Neural cell (in vitro differentiated cells): ENCODE data around the gene SLFN12L. TPM values are rescaled to one million over a fixed set of nuclear protein-coding genes. Genes with fewer than 3 reads are reported as not detected.

Experiments used
- H2AFZ ChIP-seq: fragments of 200-600, 300-800 bp; sonication (generic), shearing (Covaris generic); 2 replicates; pipeline ENCODE4 v1.6.0; 2014; ENCODE audit warnings: low read depth, mild to moderate bottlenecking, antibody characterized with exemption, low read length, moderate library complexity
- H3F3A ChIP-seq: fragments of 200-600 bp; shearing (Covaris generic); 2 replicates; pipeline ENCODE4 v1.6.1; 2016; ENCODE audit warnings: mild to moderate bottlenecking, moderate library complexity, mixed read lengths, antibody characterized with exemption, low read length; ENCODE audit not compliant: insufficient read depth, poor library complexity, severe bottlenecking
- H3K27ac ChIP-seq: fragments of 200-600, 300-800 bp; sonication (generic), shearing (Covaris generic); 2 replicates; pipeline ENCODE4 v1.5.1; 2014; ENCODE audit warnings: mild to moderate bottlenecking, low read length, moderate library complexity
- H3K27me3 ChIP-seq: fragments of 300-800, 200-600 bp; sonication (generic), shearing (Covaris generic); 2 replicates; pipeline ENCODE4 v1.6.0; 2014; ENCODE audit warnings: mild to moderate bottlenecking, low read depth, low read length, moderate library complexity; ENCODE audit not compliant: insufficient read depth
- H3K36me3 ChIP-seq: fragments of 300-800, 200-600 bp; sonication (generic), shearing (Covaris generic); 2 replicates; pipeline ENCODE4 v1.5.1; 2014; ENCODE audit warnings: mild to moderate bottlenecking, antibody characterized with exemption, low read length, moderate library complexity; ENCODE audit not compliant: insufficient read depth
- H3K4me2 ChIP-seq: fragments of 300-800, 200-600 bp; sonication (generic), shearing (Covaris generic); 2 replicates; pipeline ENCODE4 v1.6.0; 2014; ENCODE audit warnings: mild to moderate bottlenecking, low read length
- H3K4me3 ChIP-seq: fragments of 300-800, 200-600 bp; sonication (generic), shearing (Covaris generic); 2 replicates; pipeline ENCODE4 v1.5.1; 2014; ENCODE audit warnings: mild to moderate bottlenecking, low read length, moderate library complexity
- H3K79me2 ChIP-seq: fragments of 200-600 bp; shearing (Covaris generic); replicated peaks from 2 replicates; pipeline ENCODE4 v1.6.0; 2014; ENCODE audit warnings: mild to moderate bottlenecking, low read length, moderate library complexity; ENCODE audit not compliant: insufficient read depth
- H3K9ac ChIP-seq: fragments of 300-800, 200-600 bp; sonication (generic), shearing (Covaris generic); 2 replicates; pipeline ENCODE4 v1.6.1; 2016; ENCODE audit warnings: mild to moderate bottlenecking, low read length, mixed read lengths
- H3K9me2 ChIP-seq: fragments of 200-600 bp; shearing (Covaris generic); 2 replicates; pipeline ENCODE4 v1.6.1; 2016; ENCODE audit warnings: mild to moderate bottlenecking, low read length, mixed read lengths; ENCODE audit not compliant: insufficient read depth
- H3K9me3 ChIP-seq: fragments of 200-600, 300-800 bp; sonication (generic), shearing (Covaris generic); 2 replicates; pipeline ENCODE4 v1.6.1; 2016; ENCODE audit warnings: mild to moderate bottlenecking, mixed run types, low read length, moderate library complexity, mixed read lengths
- H4K20me1 ChIP-seq: fragments of 200-600 bp; shearing (Covaris generic); 2 replicates; pipeline ENCODE4 v1.6.1; 2016; ENCODE audit warnings: mild to moderate bottlenecking, mixed run types; ENCODE audit not compliant: insufficient read depth
- EP300 ChIP-seq: fragments of 450-650 bp; conservative IDR thresholded peaks from 2 replicates; pipeline ENCODE4 v1.6.1; 2014; ENCODE audit warnings: antibody characterized with exemption, mild to moderate bottlenecking, moderate library complexity; ENCODE audit not compliant: poor library complexity, severe bottlenecking
- EZH2 ChIP-seq: fragments of 200-600, 300-800 bp; shearing (Covaris generic), sonication (generic); IDR thresholded peaks from 2 replicates; pipeline ENCODE4 v1.6.1; 2014; ENCODE audit warnings: antibody characterized with exemption, low read length, borderline replicate concordance, mild to moderate bottlenecking; ENCODE audit not compliant: insufficient read depth, poor library complexity, severe bottlenecking
- MXI1 ChIP-seq: fragments of 450-650 bp; conservative IDR thresholded peaks from 2 replicates; pipeline ENCODE4 v1.6.1; 2014; ENCODE audit warnings: antibody characterized with exemption, mild to moderate bottlenecking; ENCODE audit not compliant: poor library complexity, severe bottlenecking
- POLR2AphosphoS5 ChIP-seq: IDR thresholded peaks from 2 replicates; pipeline ENCODE4 v1.6.1; 2012
- RAD21 ChIP-seq: fragments of 450-650 bp; conservative IDR thresholded peaks from 2 replicates; pipeline ENCODE4 v1.6.1; 2014; ENCODE audit warnings: antibody characterized with exemption, mild to moderate bottlenecking, moderate library complexity
- SMC3 ChIP-seq: fragments of 450-650 bp; conservative IDR thresholded peaks from 2 replicates; pipeline ENCODE4 v1.6.1; 2014; ENCODE audit warnings: antibody characterized with exemption, mild to moderate bottlenecking, moderate library complexity; ENCODE audit not compliant: poor library complexity
- TAF1 ChIP-seq: IDR thresholded peaks from 2 replicates; pipeline ENCODE4 v1.6.1; 2012; ENCODE audit warnings: low read depth
- polyA plus RNA-seq: library from polyadenylated mRNA; depleted of rRNA; stranded (reverse); fragments of >200 nt; gene quantifications from 2 replicates; pipeline ENCODE4 v1.2.3, GENCODE V29; 2014
- TF ChIP-seq, protein P1 (sequence below): IDR thresholded peaks from 2 replicates; pipeline ENCODE4 v1.6.1; 2012; ENCODE audit warnings: borderline replicate concordance
- TF ChIP-seq, protein P2 (sequence below): fragments of 450-650 bp; IDR thresholded peaks from 2 replicates; pipeline ENCODE4 v1.5.1; 2014; ENCODE audit warnings: antibody characterized with exemption, mild to moderate bottlenecking, moderate library complexity; ENCODE audit not compliant: poor library complexity, severe bottlenecking

SLFN12L gene
- polyA plus RNA-seq, 1 donor from 2014 or later, result not detected

DNA sequence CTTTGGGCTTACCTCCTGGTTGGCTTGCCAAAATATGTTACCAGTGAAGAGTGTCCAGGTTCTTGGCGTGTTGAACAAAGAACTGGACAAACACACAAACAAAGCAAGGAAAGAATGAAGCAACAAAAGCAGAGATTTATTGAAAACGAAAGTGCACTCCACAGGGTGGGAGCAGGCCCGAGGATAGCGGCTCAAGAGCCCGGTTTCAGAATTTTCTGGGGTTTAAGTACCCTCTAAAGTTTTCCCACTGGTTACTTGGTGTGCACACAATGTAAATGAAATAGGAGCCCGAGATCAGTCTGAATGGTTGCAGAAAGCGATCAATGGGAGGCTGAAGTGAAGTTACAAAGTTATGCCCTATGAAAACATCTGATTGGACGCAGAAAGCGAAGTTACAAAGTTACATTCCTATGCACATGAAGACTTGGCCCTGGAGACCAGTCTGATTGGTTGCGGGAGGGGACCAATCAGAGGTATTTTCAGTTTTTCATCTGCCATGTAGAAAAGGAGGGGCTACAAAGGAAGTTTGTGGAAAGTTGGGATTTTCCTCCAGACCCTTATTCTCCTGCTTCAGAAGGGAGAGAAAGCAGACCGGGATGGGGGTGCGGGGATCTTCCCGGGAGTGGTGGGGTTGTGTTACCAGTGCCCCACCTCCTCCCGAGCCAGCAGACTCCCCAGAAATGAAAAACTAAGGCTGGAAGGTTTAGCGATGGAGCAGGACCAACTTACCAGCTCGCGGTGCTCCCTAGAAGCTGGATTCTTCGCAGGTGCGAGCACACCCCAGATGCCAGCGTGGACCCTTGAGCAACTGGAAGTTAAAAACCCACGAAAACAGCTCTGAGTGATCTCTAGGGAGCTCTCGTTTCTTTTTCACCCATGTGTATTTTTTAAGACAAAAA is 105.1 kb downstream of the SLFN12L start, which contains the start of gene SLFN12:
Gene SLFN12, minus strand, starts transcription at position 325 of the 899 bp plus-strand sequence. CDS start 9,472 bp downstream, outside the sequence.
- no peak within 1 kb of the TSS for H3K4me2 ChIP-seq
- no peaks in the 10 kb centered on the region for H4K20me1 ChIP-seq
- no peaks in the 10 kb centered on the region for H3K36me3 ChIP-seq
- H2AFZ ChIP-seq, result no peak within 1 kb of the TSS
- H3K9ac ChIP-seq, result no peak within 1 kb of the TSS
- no peaks in the 10 kb centered on the region for H3K27me3 ChIP-seq
- H3K9me3 ChIP-seq, result no peaks in the 10 kb centered on the region
- no peak within 1 kb of the TSS for H3K27ac ChIP-seq
- TF ChIP-seq MXI1 (no peak), EP300 (no peak), EZH2 (no peak)
- TF ChIP-seq, protein P1, sequence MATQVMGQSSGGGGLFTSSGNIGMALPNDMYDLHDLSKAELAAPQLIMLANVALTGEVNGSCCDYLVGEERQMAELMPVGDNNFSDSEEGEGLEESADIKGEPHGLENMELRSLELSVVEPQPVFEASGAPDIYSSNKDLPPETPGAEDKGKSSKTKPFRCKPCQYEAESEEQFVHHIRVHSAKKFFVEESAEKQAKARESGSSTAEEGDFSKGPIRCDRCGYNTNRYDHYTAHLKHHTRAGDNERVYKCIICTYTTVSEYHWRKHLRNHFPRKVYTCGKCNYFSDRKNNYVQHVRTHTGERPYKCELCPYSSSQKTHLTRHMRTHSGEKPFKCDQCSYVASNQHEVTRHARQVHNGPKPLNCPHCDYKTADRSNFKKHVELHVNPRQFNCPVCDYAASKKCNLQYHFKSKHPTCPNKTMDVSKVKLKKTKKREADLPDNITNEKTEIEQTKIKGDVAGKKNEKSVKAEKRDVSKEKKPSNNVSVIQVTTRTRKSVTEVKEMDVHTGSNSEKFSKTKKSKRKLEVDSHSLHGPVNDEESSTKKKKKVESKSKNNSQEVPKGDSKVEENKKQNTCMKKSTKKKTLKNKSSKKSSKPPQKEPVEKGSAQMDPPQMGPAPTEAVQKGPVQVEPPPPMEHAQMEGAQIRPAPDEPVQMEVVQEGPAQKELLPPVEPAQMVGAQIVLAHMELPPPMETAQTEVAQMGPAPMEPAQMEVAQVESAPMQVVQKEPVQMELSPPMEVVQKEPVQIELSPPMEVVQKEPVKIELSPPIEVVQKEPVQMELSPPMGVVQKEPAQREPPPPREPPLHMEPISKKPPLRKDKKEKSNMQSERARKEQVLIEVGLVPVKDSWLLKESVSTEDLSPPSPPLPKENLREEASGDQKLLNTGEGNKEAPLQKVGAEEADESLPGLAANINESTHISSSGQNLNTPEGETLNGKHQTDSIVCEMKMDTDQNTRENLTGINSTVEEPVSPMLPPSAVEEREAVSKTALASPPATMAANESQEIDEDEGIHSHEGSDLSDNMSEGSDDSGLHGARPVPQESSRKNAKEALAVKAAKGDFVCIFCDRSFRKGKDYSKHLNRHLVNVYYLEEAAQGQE, result no peak
- H3F3A ChIP-seq, result no peaks in the 10 kb centered on the region
- no peaks in the 10 kb centered on the region for H3K79me2 ChIP-seq
- H3K4me3 ChIP-seq, result no peak within 1 kb of the TSS
- no peaks in the 10 kb centered on the region for H3K9me2 ChIP-seq

DNA sequence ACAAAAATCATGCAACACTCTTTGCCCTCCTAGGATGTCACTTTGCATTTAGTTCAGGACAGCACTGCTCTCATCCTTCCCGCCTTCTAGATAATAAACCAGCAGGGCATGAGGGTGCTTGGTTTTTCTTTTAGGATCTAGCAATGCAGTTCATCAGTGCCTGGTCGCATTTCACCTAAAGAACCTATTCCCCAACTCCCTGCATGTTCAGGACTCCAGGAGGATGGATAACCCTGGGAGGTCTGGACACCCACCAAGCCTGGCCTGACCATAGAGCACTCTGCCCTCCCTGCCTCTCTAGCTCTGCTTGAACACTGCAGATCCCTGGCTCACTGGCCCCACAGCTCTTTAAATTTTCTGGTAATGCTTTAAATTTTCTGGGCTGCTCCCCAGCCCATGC is 107.8 kb downstream of the SLFN12L start:
- no peak overlapping the region for H2AFZ ChIP-seq
- no peaks in the 10 kb centered on the region for H3K79me2 ChIP-seq

More for the DNA sequence above, 107.8 kb downstream of the SLFN12L start:
- no peak overlapping the region for H3K4me3 ChIP-seq
- no peaks in the 10 kb centered on the region for H4K20me1 ChIP-seq
- H3F3A ChIP-seq, result no peaks in the 10 kb centered on the region
- H3K4me2 ChIP-seq, result no peak overlapping the region
- H3K27me3 ChIP-seq, result no peaks in the 10 kb centered on the region
- H3K9me3 ChIP-seq, result no peaks in the 10 kb centered on the region
- TF ChIP-seq POLR2AphosphoS5 (no peak), MXI1 (no peak), RAD21 (no peak), TAF1 (no peak), SMC3 (no peak), EP300 (no peak), EZH2 (no peak)
- TF ChIP-seq, protein P2, sequence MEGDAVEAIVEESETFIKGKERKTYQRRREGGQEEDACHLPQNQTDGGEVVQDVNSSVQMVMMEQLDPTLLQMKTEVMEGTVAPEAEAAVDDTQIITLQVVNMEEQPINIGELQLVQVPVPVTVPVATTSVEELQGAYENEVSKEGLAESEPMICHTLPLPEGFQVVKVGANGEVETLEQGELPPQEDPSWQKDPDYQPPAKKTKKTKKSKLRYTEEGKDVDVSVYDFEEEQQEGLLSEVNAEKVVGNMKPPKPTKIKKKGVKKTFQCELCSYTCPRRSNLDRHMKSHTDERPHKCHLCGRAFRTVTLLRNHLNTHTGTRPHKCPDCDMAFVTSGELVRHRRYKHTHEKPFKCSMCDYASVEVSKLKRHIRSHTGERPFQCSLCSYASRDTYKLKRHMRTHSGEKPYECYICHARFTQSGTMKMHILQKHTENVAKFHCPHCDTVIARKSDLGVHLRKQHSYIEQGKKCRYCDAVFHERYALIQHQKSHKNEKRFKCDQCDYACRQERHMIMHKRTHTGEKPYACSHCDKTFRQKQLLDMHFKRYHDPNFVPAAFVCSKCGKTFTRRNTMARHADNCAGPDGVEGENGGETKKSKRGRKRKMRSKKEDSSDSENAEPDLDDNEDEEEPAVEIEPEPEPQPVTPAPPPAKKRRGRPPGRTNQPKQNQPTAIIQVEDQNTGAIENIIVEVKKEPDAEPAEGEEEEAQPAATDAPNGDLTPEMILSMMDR, result no peak
- TF ChIP-seq, protein P1, result no peak
- H3K27ac ChIP-seq, result no peak overlapping the region
- no peak overlapping the region for H3K9ac ChIP-seq
- no peaks in the 10 kb centered on the region for H3K9me2 ChIP-seq
- no peaks in the 10 kb centered on the region for H3K36me3 ChIP-seq
